Stimulated activated CD4-positive, alpha-beta T cell treated with anti-CD3 and anti-CD28 coated beads, Interleukin-1b, Interleukin-23, amount 100 ng/mL, for 48 hours (primary cell): ENCODE results near the gene ABLIM3.

Experiments used
- DNase-seq: peaks from one replicate; pipeline ENCODE4 v3.0.0-alpha.2; 2020

The ABLIM3 gene

GRCh38 chr5:149221326-149221725 is 80.0 kb downstream of the ABLIM3 start:
- DNase-seq = no peak

GRCh38 chr5:149221731-149222342 is 80.5 kb downstream of the ABLIM3 start:
- DNase-seq = no peak

GRCh38 chr5:149223081-149223848 is 82.0 kb downstream of the ABLIM3 start:
- no peak for DNase-seq

GRCh38 chr5:149224282-149224681 is 83.0 kb downstream of the ABLIM3 start:
- no peak for DNase-seq

GRCh38 chr5:149227168-149227826 is 86.0 kb downstream of the ABLIM3 start:
- DNase-seq = no peak

- no peak for DNase-seq
These were observed 87.5 kb downstream of the ABLIM3 start for GRCh38 chr5:149228618-149229297.

GRCh38 chr5:149229298-149229937 is 88.1 kb downstream of the ABLIM3 start:
- DNase-seq = no peak

GRCh38 chr5:149235841-149236240 is 94.5 kb downstream of the ABLIM3 start:
- no peak for DNase-seq

- no peak for DNase-seq
These were observed 96.4 kb downstream of the ABLIM3 start for GRCh38 chr5:149237662-149238061.

GRCh38 chr5:149238540-149238939 is 97.2 kb downstream of the ABLIM3 start:
- no peak for DNase-seq

- no peak for DNase-seq
These were observed 98.6 kb downstream of the ABLIM3 start for GRCh38 chr5:149239917-149240316.

GRCh38 chr5:149240354-149240998 is 99.2 kb downstream of the ABLIM3 start:
- DNase-seq = peak; percentile 73

- no peak for DNase-seq
These were observed 101.0 kb downstream of the ABLIM3 start for GRCh38 chr5:149242339-149242738.

- no peak for DNase-seq
These were observed 105.6 kb downstream of the ABLIM3 start for GRCh38 chr5:149246906-149247305.

- no peak for DNase-seq
These were observed 106.4 kb downstream of the ABLIM3 start for GRCh38 chr5:149247726-149248125.

GRCh38 chr5:149251546-149251945 is 110.3 kb downstream of the ABLIM3 start:
- no peak for DNase-seq

- no peak for DNase-seq
These were observed 113.2 kb downstream of the ABLIM3 start for GRCh38 chr5:149254506-149254905.

- no peak for DNase-seq
These were observed 115.2 kb downstream of the ABLIM3 start for GRCh38 chr5:149256451-149256850.

- DNase-seq = no peak
These were observed 115.8 kb downstream of the ABLIM3 start for GRCh38 chr5:149257131-149257530.

- DNase-seq = no peak
These were observed 116.8 kb downstream of the ABLIM3 start for GRCh38 chr5:149257889-149258705.

GRCh38 chr5:149260761-149261160 is 119.5 kb downstream of the ABLIM3 start:
- no peak for DNase-seq

- no peak for DNase-seq
These were observed 120.0 kb downstream of the ABLIM3 start for GRCh38 chr5:149261246-149261645.
